ENCODE measurements around the gene LRMDA. TPM values are rescaled to one million over a fixed set of nuclear protein-coding genes. Genes with fewer than 3 reads are reported as not detected.

The LRMDA gene
- polyA plus RNA-seq, 1 donor (not counting 4 experiments of a cell fraction or from before 2014, with no cell fraction given) = not detected

GRCh38 chr10:75492173-75492925 is 60.9 kb downstream of the LRMDA start:
- H3K9ac ChIP-seq (ENCODE audit: control insufficient read depth, extremely low read depth, insufficient read depth, low read length) = no peak overlapping the region
- no peak overlapping the region for H2AFZ ChIP-seq (ENCODE audit: control insufficient read depth, low read length)
- H3K36me3 ChIP-seq (ENCODE audit: control insufficient read depth in 2 of 2, extremely low read depth in 1 of 2, insufficient read depth in 2 of 2, low read length in 2 of 2) = no peaks in the 10 kb centered on the region
- TF ChIP-seq CTCF (optimal IDR thresholded peaks at IDR 0.05 in 1 of 3, IDR thresholded peaks at IDR 0.05 in 1 of 3, conservative IDR thresholded peaks at IDR 0.05 in 1 of 3; ENCODE audit: extremely low read depth in 1 of 3, insufficient read depth in 2 of 3, low read length in 3 of 3) = no peak
- no peak for TF ChIP-seq EZH2 (IDR thresholded peaks at IDR 0.05; ENCODE audit: low read length)
- no peak overlapping the region for H3K4me2 ChIP-seq (ENCODE audit: control insufficient read depth, extremely low read depth, insufficient read depth, low read depth, low read length)
- no peaks in the 10 kb centered on the region for H4K20me1 ChIP-seq (ENCODE audit: control insufficient read depth, extremely low read depth, insufficient read depth, low read length)
- H3K27me3 ChIP-seq (ENCODE audit: control insufficient read depth, extremely low read depth, insufficient read depth, low read length) = no peaks in the 10 kb centered on the region
- H3K9me1 ChIP-seq (ENCODE audit: control insufficient read depth, extremely low read depth, insufficient read depth, low read length) = no peaks in the 10 kb centered on the region
- no peaks in the 10 kb centered on the region for H3K4me1 ChIP-seq (ENCODE audit: control insufficient read depth, extremely low read depth, insufficient read depth, low read length)
- dilution Hi-C loops (cut with MboI; ENCODE audit: extremely low pct_ligation_motif_present, low sequenced_read_pairs) = no loop called here
- no peak for FAIRE-seq
- no peak overlapping the region for H3K4me3 ChIP-seq (ENCODE audit: control insufficient read depth in 2 of 3, extremely low read depth in 1 of 3, insufficient read depth in 2 of 3, low read depth in 1 of 3, low read length in 3 of 3)
- DNase-seq (ENCODE audit: low read depth, low spot score) = no peak
- no peaks in the 10 kb centered on the region for H3K9me3 ChIP-seq (ENCODE audit: control insufficient read depth, low read depth, low read length)
- H3K27ac ChIP-seq (ENCODE audit: control insufficient read depth, insufficient read depth, low read length) = no peak overlapping the region
- H3K79me2 ChIP-seq (ENCODE audit: control insufficient read depth, insufficient read depth, low read length) = no peaks in the 10 kb centered on the region

GRCh38 chr10:75493464-75493863 is 62.0 kb downstream of the LRMDA start:
- H3K4me3 ChIP-seq (ENCODE audit: control insufficient read depth in 2 of 3, extremely low read depth in 1 of 3, insufficient read depth in 2 of 3, low read depth in 1 of 3, low read length in 3 of 3) = no peak overlapping the region
- DNase-seq (ENCODE audit: low read depth, low spot score) = no peak
- no peaks in the 10 kb centered on the region for H3K36me3 ChIP-seq (ENCODE audit: control insufficient read depth in 2 of 2, extremely low read depth in 1 of 2, insufficient read depth in 2 of 2, low read length in 2 of 2)
- no peak overlapping the region for H2AFZ ChIP-seq (ENCODE audit: control insufficient read depth, low read length)
- no peaks in the 10 kb centered on the region for H3K9me1 ChIP-seq (ENCODE audit: control insufficient read depth, extremely low read depth, insufficient read depth, low read length)
- no peak overlapping the region for H3K4me2 ChIP-seq (ENCODE audit: control insufficient read depth, extremely low read depth, insufficient read depth, low read depth, low read length)
- TF ChIP-seq CTCF (optimal IDR thresholded peaks at IDR 0.05 in 1 of 3, IDR thresholded peaks at IDR 0.05 in 1 of 3, conservative IDR thresholded peaks at IDR 0.05 in 1 of 3; ENCODE audit: extremely low read depth in 1 of 3, insufficient read depth in 2 of 3, low read length in 3 of 3) = no peak
- no peak for TF ChIP-seq EZH2 (IDR thresholded peaks at IDR 0.05; ENCODE audit: low read length)
- no peak overlapping the region for H3K27ac ChIP-seq (ENCODE audit: control insufficient read depth, insufficient read depth, low read length)
- H3K27me3 ChIP-seq (ENCODE audit: control insufficient read depth, extremely low read depth, insufficient read depth, low read length) = no peaks in the 10 kb centered on the region
- H3K79me2 ChIP-seq (ENCODE audit: control insufficient read depth, insufficient read depth, low read length) = no peaks in the 10 kb centered on the region
- H3K9ac ChIP-seq (ENCODE audit: control insufficient read depth, extremely low read depth, insufficient read depth, low read length) = no peak overlapping the region
- no peak for FAIRE-seq
- no peaks in the 10 kb centered on the region for H3K4me1 ChIP-seq (ENCODE audit: control insufficient read depth, extremely low read depth, insufficient read depth, low read length)
- dilution Hi-C loops (cut with MboI; ENCODE audit: extremely low pct_ligation_motif_present, low sequenced_read_pairs) = no loop called here
- no peaks in the 10 kb centered on the region for H3K9me3 ChIP-seq (ENCODE audit: control insufficient read depth, low read depth, low read length)
- H4K20me1 ChIP-seq (ENCODE audit: control insufficient read depth, extremely low read depth, insufficient read depth, low read length) = no peaks in the 10 kb centered on the region

All from keratinocyte (primary cell).